Natural killer cell (primary cell): ENCODE measurements around the gene ALK. TPM values are rescaled to one million over a fixed set of nuclear protein-coding genes. Genes with fewer than 3 reads are reported as not detected.

Experiments used
- ATAC-seq, 3 donors: fragments of 150-1000 bp in 2 of 3; fragments of 200-7000 bp in 1 of 3; cut with Tn5 transposase; 1 replicate in 1 of 3; 2 replicates in 2 of 3; pipeline ENCODE4 v1.10.0; 2021; ENCODE audit warnings: mild to moderate bottlenecking in 2 of 3, moderate library complexity in 2 of 3
- DNase-seq, 2 donors: peaks; one replicate each; pipeline versions ENCODE4 v3.0.0 to v3.0.0-alpha.2; 2013 to 2021; ENCODE audit warnings: mixed read lengths in 1 of 2
- H3K27ac ChIP-seq: one replicate; pipeline ENCODE4 v1.5.1; 2013; ENCODE audit warnings: mild to moderate bottlenecking, low read length
- H3K27me3 ChIP-seq: one replicate; pipeline ENCODE4 v1.6.1; 2013; ENCODE audit warnings: low read length; ENCODE audit not compliant: control insufficient read depth, insufficient read depth
- H3K36me3 ChIP-seq: one replicate; pipeline ENCODE4 v1.6.1; 2013; ENCODE audit warnings: low read length; ENCODE audit not compliant: control insufficient read depth, insufficient read depth
- H3K4me1 ChIP-seq: one replicate; pipeline ENCODE4 v1.6.1; 2013; ENCODE audit warnings: low read length; ENCODE audit not compliant: control insufficient read depth, insufficient read depth
- H3K4me3 ChIP-seq: one replicate; pipeline ENCODE4 v1.5.1; 2013; ENCODE audit warnings: low read length
- H3K9me3 ChIP-seq: one replicate; pipeline ENCODE4 v1.6.1; 2013; ENCODE audit warnings: low read length; ENCODE audit not compliant: control insufficient read depth, insufficient read depth
- H3K27ac Mint-ChIP-seq, 2 donors: one replicate each; pipeline ENCODE4 v1.8.0; 2022; ENCODE audit warnings: mild to moderate bottlenecking in 2 of 2, mixed read lengths in 2 of 2, moderate library complexity in 1 of 2
- H3K27me3 Mint-ChIP-seq, 2 donors: one replicate each; pipeline ENCODE4 v1.8.0; 2022; ENCODE audit warnings: low read depth in 2 of 2, mixed read lengths in 2 of 2
- H3K36me3 Mint-ChIP-seq: one replicate; pipeline ENCODE4 v1.8.0; 2022; ENCODE audit warnings: mixed read lengths
- H3K4me1 Mint-ChIP-seq, 2 donors: one replicate each; pipeline ENCODE4 v1.8.0; 2022; ENCODE audit warnings: mixed read lengths in 2 of 2
- H3K4me3 Mint-ChIP-seq: one replicate; pipeline ENCODE4 v1.8.0; 2022; ENCODE audit warnings: mild to moderate bottlenecking, moderate library complexity, mixed read lengths
- H3K9me3 Mint-ChIP-seq, 2 donors: one replicate each; pipeline ENCODE4 v1.8.0; 2022; ENCODE audit warnings: mixed read lengths in 2 of 2
- CTCF ChIP-seq: fragments of 200-600 bp; IDR thresholded peaks from one replicate; pipeline ENCODE4 v1.8.0; 2022; ENCODE audit warnings: antibody characterized with exemption
- WGBS: methylation state at CpG from one replicate; pipeline ENCODE4 v1.1.7; 2013; ENCODE audit warnings: missing lambda C conversion rate; ENCODE audit not compliant: insufficient coverage; 5-methylcytosine and 5-hydroxymethylcytosine counted together
- intact Hi-C: fragments of 100-400 bp; cut with micrococcal nuclease; formaldehyde crosslinking; loops from one replicate; pipeline ENCODE4 v1.14.2; 2022
- total RNA-seq, 4 donors: library from RNA; stranded (reverse); fragments of 120-200 nt in 1 of 4; gene quantifications; one replicate each; pipeline versions ENCODE4 v1.2.3 to v1.2.4, GENCODE V29; 2013 to 2022

Gene ALK
- total RNA-seq, 3 donors from 2014 or later (not counting 1 experiment from before 2014, with no cell fraction given): not detected

- H3K27ac Mint-ChIP-seq: no peak overlapping the region
- no peak for TF ChIP-seq CTCF
- 82% methylated on average over 1 of the region's 1 CpG for WGBS
- DNase-seq (no peak), ATAC-seq (no peak)
- no peaks in the 10 kb centered on the region for H3K36me3 Mint-ChIP-seq
- no peaks in the 10 kb centered on the region for H3K36me3 ChIP-seq
- no peak overlapping the region for H3K27ac ChIP-seq
- peaks cover 2 to 29% of the 10 kb centered on the region in 2 donors for H3K27me3 Mint-ChIP-seq
- H3K9me3 Mint-ChIP-seq: no peaks in the 10 kb centered on the region
- intact Hi-C loops: no loop called here
- no peaks in the 10 kb centered on the region for H3K4me1 Mint-ChIP-seq
- no peak overlapping the region for H3K4me3 Mint-ChIP-seq
- H3K27me3 ChIP-seq: no peaks in the 10 kb centered on the region
- H3K9me3 ChIP-seq: no peaks in the 10 kb centered on the region
- H3K4me3 ChIP-seq: no peak overlapping the region
- H3K4me1 ChIP-seq: no peaks in the 10 kb centered on the region
These were observed 440.1 kb downstream of the ALK start for GRCh38 chr2:29481313-29481712.

DNA sequence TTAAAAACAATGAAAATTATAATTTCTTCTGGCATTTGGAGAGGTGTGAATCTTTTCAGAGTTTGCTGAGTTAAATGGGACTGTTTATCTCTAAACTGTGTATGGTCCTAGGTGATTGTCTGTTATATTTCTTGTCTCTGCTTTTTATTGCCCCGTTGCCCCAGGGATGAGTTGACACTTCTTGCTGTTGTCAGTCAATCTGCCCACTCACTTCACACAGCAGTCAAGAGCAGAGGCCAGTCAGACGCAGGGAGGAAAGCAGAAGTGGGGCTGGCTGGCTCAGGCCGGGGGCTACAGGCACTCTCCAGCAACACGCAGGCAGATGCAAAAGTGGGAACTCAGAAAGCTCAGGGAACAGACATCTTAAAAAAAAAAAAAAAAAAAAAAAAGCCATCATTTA is 441.0 kb downstream of the ALK start:
- H3K9me3 Mint-ChIP-seq: no peaks in the 10 kb centered on the region
- no peaks in the 10 kb centered on the region for H3K4me1 Mint-ChIP-seq
- no peak overlapping the region for H3K27ac ChIP-seq
- no peak for TF ChIP-seq CTCF
- no peaks in the 10 kb centered on the region for H3K36me3 ChIP-seq
- no peaks in the 10 kb centered on the region for H3K36me3 Mint-ChIP-seq
- no peak for ATAC-seq
- intact Hi-C loops: no loop called here
- H3K4me3 Mint-ChIP-seq: no peak overlapping the region
- H3K27me3 ChIP-seq: no peaks in the 10 kb centered on the region
- WGBS: 10% methylated on average over 4 of the region's 4 CpGs
- no peak overlapping the region for H3K27ac Mint-ChIP-seq
- no peaks in the 10 kb centered on the region for H3K4me1 ChIP-seq
- H3K4me3 ChIP-seq: no peak overlapping the region
- no peak for DNase-seq
- peaks cover 2 to 20% of the 10 kb centered on the region in 2 donors for H3K27me3 Mint-ChIP-seq
- no peaks in the 10 kb centered on the region for H3K9me3 ChIP-seq

GRCh38 chr2:29479401-29479800 is 442.0 kb downstream of the ALK start:
- ATAC-seq: no peak

More at GRCh38 chr2:29479401-29479800, 442.0 kb downstream of the ALK start:
- DNase-seq: no peak
- no peaks in the 10 kb centered on the region for H3K9me3 ChIP-seq
- H3K4me1 ChIP-seq: no peaks in the 10 kb centered on the region
- Mint-ChIP-seq H3K4me3 (no peak overlapping the region), H3K27ac (no peak overlapping the region), H3K9me3 (no peaks in the 10 kb centered on the region), H3K4me1 (no peaks in the 10 kb centered on the region), H3K27me3 (peaks cover 0 to 11% of the 10 kb centered on the region in 2 donors), H3K36me3 (no peaks in the 10 kb centered on the region)
- intact Hi-C loops: no loop called here
- no peak overlapping the region for H3K27ac ChIP-seq
- 100% methylated on average over 1 of the region's 2 CpGs for WGBS
- TF ChIP-seq CTCF: no peak
- no peak overlapping the region for H3K4me3 ChIP-seq
- H3K36me3 ChIP-seq: no peaks in the 10 kb centered on the region
- no peaks in the 10 kb centered on the region for H3K27me3 ChIP-seq
